ENCODE data around the gene C3orf18. TPM values are rescaled to one million over a fixed set of nuclear protein-coding genes. Genes with fewer than 3 reads are reported as not detected.

The C3orf18 gene
- total RNA-seq, 4 donors from 2014 or later = 1.3 to 3.7 (median 2.2) TPM

- no peak for TF ChIP-seq POLR2A (IDR thresholded peaks at IDR 0.05)
- TF ChIP-seq EP300 (IDR thresholded peaks at IDR 0.05) = no peak
- TF ChIP-seq POLR2AphosphoS5 (IDR thresholded peaks at IDR 0.05) = no peak
- TF ChIP-seq CTCF (IDR thresholded peaks at IDR 0.05) = no peak
- H3K4me3 ChIP-seq = no peak overlapping the region
- 37% methylated on average over 6 of the region's 6 CpGs for WGBS
- peaks cover 4% of the 10 kb centered on the region for H3K27me3 ChIP-seq
- H3K9me3 ChIP-seq = no peaks in the 10 kb centered on the region
- H3K4me1 ChIP-seq = peaks cover 10% of the 10 kb centered on the region
- H3K27ac ChIP-seq = no peak overlapping the region
- DNase-seq (ENCODE audit: low spot score in 2 of 2) = no peak
- no peaks in the 10 kb centered on the region for H3K36me3 ChIP-seq
Observed at GRCh38 chr3:50525987-50526386, 41.6 kb downstream of the C3orf18 start.

- H3K4me1 ChIP-seq = peaks cover 8% of the 10 kb centered on the region
- H3K9me3 ChIP-seq = no peaks in the 10 kb centered on the region
- no peak overlapping the region for H3K27ac ChIP-seq
- WGBS = 81% methylated on average over 5 of the region's 9 CpGs
- no peaks in the 10 kb centered on the region for H3K36me3 ChIP-seq
- peaks cover 4% of the 10 kb centered on the region for H3K27me3 ChIP-seq
- no peak for DNase-seq (ENCODE audit: low spot score in 2 of 2)
- H3K4me3 ChIP-seq = no peak overlapping the region
- TF ChIP-seq EP300 (IDR thresholded peaks at IDR 0.05) (no peak), POLR2AphosphoS5 (IDR thresholded peaks at IDR 0.05) (no peak), POLR2A (IDR thresholded peaks at IDR 0.05) (no peak), CTCF (IDR thresholded peaks at IDR 0.05) (no peak)
Observed at GRCh38 chr3:50525191-50525910, 42.2 kb downstream of the C3orf18 start.

- H3K27me3 ChIP-seq = peaks cover under 1% of the 10 kb centered on the region
- no peaks in the 10 kb centered on the region for H3K9me3 ChIP-seq
- no peak overlapping the region for H3K4me3 ChIP-seq
- H3K36me3 ChIP-seq = no peaks in the 10 kb centered on the region
- H3K4me1 ChIP-seq = peaks cover 2% of the 10 kb centered on the region
- no peak overlapping the region for H3K27ac ChIP-seq
- WGBS = 93% methylated on average over 5 of the region's 5 CpGs
- TF ChIP-seq POLR2A (IDR thresholded peaks at IDR 0.05) = no peak
- no peak for TF ChIP-seq POLR2AphosphoS5 (IDR thresholded peaks at IDR 0.05)
- TF ChIP-seq EP300 (IDR thresholded peaks at IDR 0.05) = no peak
- TF ChIP-seq CTCF (IDR thresholded peaks at IDR 0.05) = no peak
- DNase-seq (ENCODE audit: low spot score in 2 of 2) = no peak
Observed at GRCh38 chr3:50524746-50525145, 42.8 kb downstream of the C3orf18 start.

- no peak for DNase-seq (ENCODE audit: low spot score in 2 of 2)
- TF ChIP-seq EP300 (IDR thresholded peaks at IDR 0.05) (no peak), POLR2A (IDR thresholded peaks at IDR 0.05) (no peak), CTCF (IDR thresholded peaks at IDR 0.05) (no peak), POLR2AphosphoS5 (IDR thresholded peaks at IDR 0.05) (no peak)
- H3K27me3 ChIP-seq = no peaks in the 10 kb centered on the region
- WGBS = 77% methylated on average over 9 of the region's 9 CpGs
- H3K27ac ChIP-seq = no peak overlapping the region
- H3K4me3 ChIP-seq = no peak overlapping the region
- no peaks in the 10 kb centered on the region for H3K36me3 ChIP-seq
- H3K4me1 ChIP-seq = no peaks in the 10 kb centered on the region
- no peaks in the 10 kb centered on the region for H3K9me3 ChIP-seq
Observed at GRCh38 chr3:50523279-50523811, 44.2 kb downstream of the C3orf18 start.

GRCh38 chr3:50521572-50521971 is 46.0 kb downstream of the C3orf18 start:
- 60% methylated on average over 5 of the region's 5 CpGs for WGBS
- DNase-seq (ENCODE audit: low spot score in 2 of 2) = no peak
- no peaks in the 10 kb centered on the region for H3K36me3 ChIP-seq
- no peaks in the 10 kb centered on the region for H3K9me3 ChIP-seq
- H3K4me3 ChIP-seq = no peak overlapping the region
- H3K4me1 ChIP-seq = peaks cover 4% of the 10 kb centered on the region
- TF ChIP-seq EP300 (IDR thresholded peaks at IDR 0.05) (no peak), POLR2AphosphoS5 (IDR thresholded peaks at IDR 0.05) (no peak), POLR2A (IDR thresholded peaks at IDR 0.05) (no peak), CTCF (IDR thresholded peaks at IDR 0.05) (no peak)
- H3K27me3 ChIP-seq = no peaks in the 10 kb centered on the region
- H3K27ac ChIP-seq = no peak overlapping the region
